Adrenal gland (tissue), 5 donors: ENCODE data around the gene LATS2.

Experiments used
- POLR2A ChIP-seq, 2 donors: fragments of 450-650 bp; IDR thresholded peaks; one replicate each; pipeline ENCODE4 v1.6.1; 2017; ENCODE audit warnings: antibody characterized with exemption in 2 of 2, mild to moderate bottlenecking in 2 of 2, moderate library complexity in 1 of 2
- TF ChIP-seq, protein P1 (sequence below), 6 experiments: fragments of 450-650 bp in 4 of 6; fragments of 200-600 bp in 2 of 6; sonication (generic) in 1 of 6; IDR thresholded peaks; 1 replicate in 5 of 6; 2 replicates in 1 of 6; pipeline versions ENCODE4 v1.5.1 to v1.8.0; 2016 to 2021; ENCODE audit warnings: antibody characterized with exemption in 6 of 6, mild to moderate bottlenecking in 2 of 6, moderate library complexity in 1 of 6
- donor health status: DM: no; HTN: no; CAD: no.

DNA sequence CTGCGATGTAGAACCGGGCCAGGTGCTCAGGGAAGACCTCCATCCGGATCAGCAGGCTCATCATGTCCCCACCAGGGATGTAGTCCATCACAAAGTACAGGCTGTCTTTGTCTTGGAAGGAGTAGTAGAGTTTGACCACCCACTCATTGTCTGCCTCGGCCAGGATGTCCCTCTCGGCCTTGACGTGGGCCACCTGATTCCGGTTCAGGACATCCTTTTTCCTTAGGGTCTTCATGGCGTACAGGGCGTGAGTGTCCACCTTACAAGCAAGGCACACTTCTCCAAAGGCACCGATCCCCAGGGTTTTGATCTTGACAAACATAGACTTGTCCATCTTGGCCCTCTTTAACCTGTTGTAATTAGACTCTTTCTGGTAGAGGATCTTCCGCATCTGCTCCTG is 78.0 kb downstream of the LATS2 start:
- TF ChIP-seq, protein P1, sequence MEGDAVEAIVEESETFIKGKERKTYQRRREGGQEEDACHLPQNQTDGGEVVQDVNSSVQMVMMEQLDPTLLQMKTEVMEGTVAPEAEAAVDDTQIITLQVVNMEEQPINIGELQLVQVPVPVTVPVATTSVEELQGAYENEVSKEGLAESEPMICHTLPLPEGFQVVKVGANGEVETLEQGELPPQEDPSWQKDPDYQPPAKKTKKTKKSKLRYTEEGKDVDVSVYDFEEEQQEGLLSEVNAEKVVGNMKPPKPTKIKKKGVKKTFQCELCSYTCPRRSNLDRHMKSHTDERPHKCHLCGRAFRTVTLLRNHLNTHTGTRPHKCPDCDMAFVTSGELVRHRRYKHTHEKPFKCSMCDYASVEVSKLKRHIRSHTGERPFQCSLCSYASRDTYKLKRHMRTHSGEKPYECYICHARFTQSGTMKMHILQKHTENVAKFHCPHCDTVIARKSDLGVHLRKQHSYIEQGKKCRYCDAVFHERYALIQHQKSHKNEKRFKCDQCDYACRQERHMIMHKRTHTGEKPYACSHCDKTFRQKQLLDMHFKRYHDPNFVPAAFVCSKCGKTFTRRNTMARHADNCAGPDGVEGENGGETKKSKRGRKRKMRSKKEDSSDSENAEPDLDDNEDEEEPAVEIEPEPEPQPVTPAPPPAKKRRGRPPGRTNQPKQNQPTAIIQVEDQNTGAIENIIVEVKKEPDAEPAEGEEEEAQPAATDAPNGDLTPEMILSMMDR (IDR thresholded peaks at IDR 0.05): no peak
- no peak for TF ChIP-seq POLR2A (IDR thresholded peaks at IDR 0.05)
